Amniotic stem cell (primary cell): ENCODE results near the gene CST8.
"Not testable (repeated sequence)": the region's sequence is repeated elsewhere in the genome, so short reads cannot be mapped to it uniquely, and the experiment has no call there.

Experiments
- DNase-seq: peaks from one replicate; lab custom pipeline; 2025; lab: John Stamatoyannopoulos, UW

Gene CST8

GRCh38 chr20:23490817-23491216 lies at the start of gene CST8:
CST8 (plus strand) TSS chr20:23491117; CDS start chr20:23491668, 551 bp downstream.
- DNase-seq, result no peak

- DNase-seq, result peak; percentile 18
These were observed 49.0 kb upstream of the CST8 start for GRCh38 chr20:23441850-23442313.

GRCh38 chr20:23442436-23442835 lies 48.5 kb upstream of the CST8 start:
- DNase-seq, result no peak

- no peak for DNase-seq
These were observed 46.1 kb upstream of the CST8 start for GRCh38 chr20:23444859-23445258.

GRCh38 chr20:23445596-23446217 lies 45.2 kb upstream of the CST8 start:
- DNase-seq, result peak; percentile 25

GRCh38 chr20:23446505-23446904 lies 44.4 kb upstream of the CST8 start:
- no peak for DNase-seq

- no peak for DNase-seq
These were observed 42.8 kb upstream of the CST8 start for GRCh38 chr20:23448167-23448566.

- DNase-seq, result no peak
These were observed 41.5 kb upstream of the CST8 start for GRCh38 chr20:23449421-23449820.

GRCh38 chr20:23450877-23451276 lies 40.0 kb upstream of the CST8 start:
- no peak for DNase-seq

- DNase-seq, result no peak
These were observed 38.9 kb upstream of the CST8 start for GRCh38 chr20:23451956-23452487.

- DNase-seq, result no peak
These were observed 38.1 kb upstream of the CST8 start, which contains the start of gene CST11 for GRCh38 chr20:23452776-23453175. CST11 (minus strand) TSS chr20:23452876; CDS start chr20:23452811, 65 bp downstream.

GRCh38 chr20:23453549-23454543 lies 37.1 kb upstream of the CST8 start:
- no peak for DNase-seq

- no peak for DNase-seq
These were observed 36.1 kb upstream of the CST8 start for GRCh38 chr20:23454816-23455215.

GRCh38 chr20:23455639-23456038 lies 35.3 kb upstream of the CST8 start:
- no peak for DNase-seq

GRCh38 chr20:23456409-23456808 lies 34.5 kb upstream of the CST8 start:
- no peak for DNase-seq

- DNase-seq, result no peak
These were observed 34.0 kb upstream of the CST8 start for GRCh38 chr20:23456873-23457272.

GRCh38 chr20:23459461-23460150 lies 31.3 kb upstream of the CST8 start:
- DNase-seq, result no peak

- DNase-seq, result no peak
These were observed 29.7 kb upstream of the CST8 start for GRCh38 chr20:23461180-23461579.

GRCh38 chr20:23466961-23467360 lies 24.0 kb upstream of the CST8 start:
- not testable (repeated sequence) for DNase-seq

- not testable (repeated sequence) for DNase-seq
These were observed 18.6 kb upstream of the CST8 start for GRCh38 chr20:23472306-23472705.

- not testable (repeated sequence) for DNase-seq
These were observed 17.6 kb upstream of the CST8 start for GRCh38 chr20:23473293-23473692.

GRCh38 chr20:23475395-23475794 lies 15.5 kb upstream of the CST8 start:
- no peak for DNase-seq
